Measurements from ENCODE around the gene GRK5.

DNA sequence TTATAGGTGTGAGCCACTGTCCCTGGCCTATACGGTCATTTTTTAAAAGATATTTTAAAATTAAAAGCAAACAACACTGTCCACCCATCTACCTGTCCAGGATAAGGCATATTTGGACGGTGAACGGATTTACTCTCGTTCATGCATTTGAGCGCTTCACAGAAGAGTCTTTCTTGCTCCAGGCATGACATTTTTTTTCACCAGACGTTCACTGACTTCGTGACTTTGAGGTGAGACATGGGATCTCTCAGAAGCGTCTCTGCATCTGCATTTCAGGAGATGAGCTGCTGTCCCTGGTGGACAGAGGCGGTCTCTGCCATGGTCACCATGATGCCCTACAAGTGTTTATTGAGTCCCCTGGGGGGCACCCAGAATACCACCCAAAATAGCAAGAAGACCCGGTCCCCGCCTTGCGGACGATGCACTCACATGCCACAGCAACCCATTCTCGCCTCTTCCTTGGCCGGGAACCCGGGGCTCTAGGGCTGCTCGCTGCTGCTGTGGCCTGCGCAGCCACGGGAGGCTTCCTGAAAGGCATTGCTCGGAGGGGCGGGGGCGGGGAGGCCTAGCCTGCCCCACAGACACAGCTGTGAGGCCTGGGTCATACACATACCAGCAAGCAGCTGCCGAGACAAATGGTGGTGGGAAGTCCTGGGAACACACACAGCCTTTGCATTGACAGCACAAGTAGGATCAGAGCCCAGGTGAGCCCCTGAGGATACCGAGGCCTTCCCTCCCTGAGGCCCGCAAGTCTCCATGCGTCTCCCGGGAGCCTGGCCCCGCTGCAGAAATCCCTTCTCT is 250.8 kb downstream of the GRK5 start:
- no peak for TF ChIP-seq CTCF (IDR thresholded peaks at IDR 0.05; ENCODE audit: low read depth, low read length)
- no peak for TF ChIP-seq EZH2phosphoT487 (IDR thresholded peaks at IDR 0.05; ENCODE audit: low read depth)

Measured in OCI-LY3 (cell line).